Activated T-cell treated with anti-CD3 and anti-CD28 coated beads, Interleukin-2, amount 50 U/mL, for 48 hours (primary cell): ENCODE data around the gene RNF44.

ENCODE experiments used
- DNase-seq, 2 experiments: peaks; one replicate each; pipeline ENCODE4 v3.0.0-alpha.2; 2020

The RNF44 gene

DNA sequence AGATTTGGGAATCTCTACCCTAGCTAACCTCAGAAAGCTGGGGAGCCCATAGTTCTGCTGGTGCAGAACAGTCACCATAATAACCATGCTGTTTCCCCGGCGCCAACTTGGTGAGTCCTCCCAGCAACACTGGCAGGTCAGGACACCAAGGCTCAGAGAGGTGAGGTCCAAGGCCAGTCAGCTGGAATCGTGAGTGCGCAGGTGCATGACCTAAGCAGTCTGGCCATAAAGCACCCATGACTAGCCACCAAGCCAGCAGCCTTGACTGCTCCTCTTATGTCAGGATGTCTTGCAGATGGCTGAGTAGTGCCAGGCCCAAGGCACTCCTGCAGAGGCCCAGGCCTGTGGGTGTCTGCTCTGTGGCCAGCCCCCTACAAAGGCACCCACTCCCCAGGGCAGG is 2.6 kb downstream of the RNF44 start:
- peak in 1 of 2 experiments; percentile 49 for DNase-seq

- peak; percentile 60 to 69 for DNase-seq
Observed at GRCh38 chr5:176533894-176534611, 3.1 kb downstream of the RNF44 start.

GRCh38 chr5:176533390-176533789 is 3.8 kb downstream of the RNF44 start:
- DNase-seq = no peak

GRCh38 chr5:176532795-176533194 is 4.4 kb downstream of the RNF44 start:
- DNase-seq = no peak

- DNase-seq = no peak
Observed at GRCh38 chr5:176531902-176532493, 5.2 kb downstream of the RNF44 start.

GRCh38 chr5:176530983-176531901 is 6.0 kb downstream of the RNF44 start:
- peak; percentile 62 to 69 for DNase-seq

- DNase-seq = no peak
Observed at GRCh38 chr5:176530393-176530982, 6.7 kb downstream of the RNF44 start.

DNA sequence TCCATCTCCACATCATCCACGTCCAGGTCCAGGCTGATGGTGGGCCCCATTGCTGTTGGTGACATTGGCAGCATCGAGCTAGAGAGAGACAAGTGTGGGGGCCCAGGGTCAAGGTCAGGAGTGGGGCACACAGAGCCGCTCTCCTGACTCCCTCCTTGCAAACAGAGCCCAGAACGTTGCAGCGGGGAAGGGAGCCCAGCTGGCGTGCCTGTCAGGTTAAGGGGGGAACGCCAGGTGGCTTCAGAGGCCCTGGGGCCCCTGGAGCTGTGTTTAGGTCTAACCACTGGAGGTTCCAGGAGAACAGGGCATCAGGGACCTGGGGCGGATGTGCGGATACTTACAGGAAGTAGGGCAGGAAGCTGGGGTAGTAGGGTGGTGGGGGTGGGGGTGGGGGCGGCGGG is 7.5 kb downstream of the RNF44 start:
- peak in 1 of 2 experiments; percentile 51 for DNase-seq

GRCh38 chr5:176529116-176529740 is 8.0 kb downstream of the RNF44 start:
- no peak for DNase-seq

DNA sequence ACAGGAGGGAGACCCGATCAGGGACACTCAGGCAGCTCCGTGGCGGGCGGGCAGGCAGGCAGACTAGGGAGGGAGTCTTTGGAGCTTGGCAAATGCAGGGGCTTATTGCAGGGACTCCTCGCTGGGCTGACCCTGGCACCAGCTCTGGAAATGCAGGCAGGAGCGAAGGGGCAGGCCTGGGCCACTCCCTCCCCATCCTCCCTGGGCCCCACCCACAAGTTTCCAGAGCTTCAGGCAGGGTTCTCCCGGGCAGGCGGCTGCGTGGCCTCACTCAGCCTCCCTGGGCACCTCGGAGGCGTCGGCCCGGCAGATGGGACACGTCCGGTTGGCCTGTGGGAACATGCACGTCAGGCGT is 8.5 kb downstream of the RNF44 start:
- DNase-seq = no peak

- no peak for DNase-seq
Observed at GRCh38 chr5:176528301-176528700, 8.9 kb downstream of the RNF44 start.

DNA sequence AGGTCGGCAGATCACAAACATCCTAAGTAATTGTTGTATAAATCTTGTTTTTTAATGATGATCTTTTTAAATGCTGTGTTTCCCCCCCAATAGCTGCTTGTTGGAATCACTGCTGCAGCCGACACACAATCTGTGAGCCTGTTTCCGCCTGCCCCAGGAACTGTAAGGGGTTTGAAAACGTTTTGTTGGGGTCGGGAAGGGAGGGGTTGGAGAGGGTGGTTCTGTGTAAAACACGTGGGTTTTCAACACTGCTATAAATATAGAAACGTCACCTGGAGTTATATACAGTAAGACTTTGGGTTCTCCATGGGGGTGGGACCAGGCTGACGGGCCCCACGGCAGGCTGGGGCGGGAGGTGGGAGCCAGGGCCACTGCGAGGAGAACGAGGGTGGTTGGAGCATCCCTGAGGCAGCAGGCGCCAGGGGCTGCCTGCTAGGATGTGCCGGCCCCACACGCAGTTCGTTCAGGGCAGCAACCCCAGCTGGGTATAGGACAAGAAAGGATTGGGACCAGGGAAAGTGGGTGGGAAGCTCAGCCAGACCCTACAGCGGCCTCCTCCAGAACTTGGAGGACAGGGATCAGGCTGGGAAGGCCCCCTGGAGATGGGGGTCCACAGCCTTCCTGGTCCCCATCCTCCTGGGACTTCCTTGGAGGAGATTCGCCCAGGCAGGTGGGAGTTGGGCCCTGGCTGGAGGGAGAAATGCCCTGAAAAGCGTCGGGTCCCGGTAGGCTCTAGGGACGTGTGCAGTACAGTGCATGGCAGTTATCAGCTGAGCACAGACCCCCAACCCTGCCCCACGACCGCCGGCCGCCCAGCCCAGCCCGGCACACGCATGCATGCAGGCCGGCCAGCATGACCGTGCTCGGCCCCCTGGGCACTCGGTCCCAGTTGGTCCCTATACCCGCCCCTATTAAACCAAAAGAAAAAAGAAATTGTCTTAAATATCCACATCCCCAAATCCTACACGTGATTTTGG is 9.7 kb downstream of the RNF44 start:
- DNase-seq = no peak

DNA sequence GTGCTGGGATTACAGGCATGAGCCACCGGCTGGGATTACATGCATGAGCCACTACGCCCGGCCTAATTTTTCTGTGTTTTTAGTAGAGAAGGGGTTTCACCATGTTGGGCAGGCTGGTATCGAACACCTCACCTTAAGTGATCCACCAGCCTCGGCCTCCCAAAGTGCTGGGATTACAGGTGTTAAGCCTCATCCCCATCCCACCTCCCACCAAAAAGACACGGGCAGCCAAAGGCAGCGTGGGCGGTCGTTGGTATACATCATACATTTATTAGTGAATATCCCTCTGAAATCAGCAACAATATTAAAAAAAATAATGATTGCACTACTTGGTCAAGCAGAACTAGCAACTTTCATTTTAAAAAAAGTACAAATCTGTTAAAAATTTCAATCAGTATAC is 10.7 kb downstream of the RNF44 start:
- DNase-seq = no peak

DNA sequence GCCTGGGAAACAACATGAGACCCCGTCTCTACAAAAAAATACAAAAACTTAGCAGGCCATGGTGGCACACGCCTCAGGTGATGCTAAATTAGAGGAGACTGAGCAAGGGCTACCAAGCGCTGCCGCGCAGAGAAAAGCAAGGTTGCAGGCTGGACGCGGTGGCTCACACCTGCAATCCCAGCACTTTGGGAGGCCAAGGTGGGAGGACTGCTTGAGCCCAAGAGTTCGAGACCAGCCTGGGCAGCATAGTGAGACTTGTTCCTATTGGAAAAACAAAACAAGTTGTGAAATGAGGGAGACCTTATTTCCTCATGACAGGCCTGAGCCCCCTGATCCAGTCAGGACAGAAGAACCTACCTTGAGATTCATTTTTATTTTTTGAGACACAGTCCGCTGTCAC is 11.5 kb downstream of the RNF44 start:
- DNase-seq = no peak

DNA sequence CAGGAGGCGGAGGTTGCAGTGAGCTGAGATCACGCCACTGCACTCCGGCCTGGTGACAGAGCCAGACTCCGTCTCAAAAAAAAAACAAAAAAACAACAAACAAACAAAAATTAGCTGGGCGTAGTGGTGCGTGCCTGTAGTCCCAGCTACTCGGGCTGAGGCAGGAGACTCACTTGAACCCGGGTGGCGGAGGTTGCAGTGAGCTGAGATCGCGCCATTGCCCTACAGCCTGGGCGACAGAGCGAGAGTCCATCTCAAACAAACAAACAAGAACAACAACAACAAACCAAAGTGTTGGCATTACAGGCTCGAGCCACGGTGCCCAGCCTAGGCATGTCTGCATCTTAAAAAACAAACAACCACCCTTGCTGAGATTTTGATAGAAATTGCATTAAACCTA is 12.2 kb downstream of the RNF44 start:
- no peak for DNase-seq

DNA sequence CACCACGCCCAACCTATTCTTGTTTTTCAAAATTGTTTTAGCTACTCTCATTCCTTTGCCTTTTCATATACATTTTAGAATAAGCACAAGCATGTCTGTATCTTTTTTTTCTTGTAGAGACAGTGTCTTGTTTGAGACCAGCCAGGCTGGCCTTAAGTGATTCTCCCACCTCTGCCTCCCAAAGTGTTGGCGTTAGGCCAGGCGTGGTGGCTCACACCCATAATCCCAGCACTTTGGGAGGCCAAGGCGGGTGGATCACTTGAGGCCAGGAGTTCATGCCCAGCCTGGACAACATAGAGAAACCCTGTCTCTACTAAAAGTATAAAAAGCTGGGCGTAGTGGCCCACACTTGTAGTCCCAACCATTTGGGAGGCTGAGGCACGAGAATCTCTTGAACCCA is 13.1 kb downstream of the RNF44 start:
- no peak for DNase-seq

DNA sequence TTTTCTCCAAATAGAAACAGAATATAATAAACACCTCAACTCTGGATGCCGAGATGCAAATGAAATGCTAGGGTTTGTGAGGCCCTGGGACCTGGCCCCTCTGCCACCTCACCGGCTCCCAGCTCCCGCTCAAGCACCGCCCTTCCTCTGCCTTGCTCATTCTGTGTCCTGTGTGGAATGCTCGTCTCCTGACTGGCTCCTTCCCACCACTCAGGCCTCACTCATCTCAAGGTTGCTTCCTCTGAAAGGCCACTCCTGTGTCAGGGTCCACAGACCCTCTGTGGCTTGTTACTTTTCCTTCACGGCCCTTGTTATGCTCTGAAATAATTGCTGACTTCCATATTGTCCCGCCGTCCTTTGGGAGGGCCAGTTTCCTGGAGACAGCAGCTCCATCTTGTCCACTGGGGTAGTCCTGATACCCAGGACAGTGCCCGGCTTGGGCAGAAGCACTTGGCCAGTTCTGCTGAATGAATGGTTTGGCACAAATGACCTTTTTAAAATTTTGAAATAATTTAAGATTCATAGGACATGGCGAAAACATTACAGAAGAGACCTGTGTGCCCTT is 15.4 kb downstream of the RNF44 start:
- no peak for DNase-seq

- DNase-seq = no peak
Observed at GRCh38 chr5:176521286-176521685, 15.9 kb downstream of the RNF44 start.

GRCh38 chr5:176519810-176520720 is 17.1 kb downstream of the RNF44 start:
- DNase-seq = no peak

DNA sequence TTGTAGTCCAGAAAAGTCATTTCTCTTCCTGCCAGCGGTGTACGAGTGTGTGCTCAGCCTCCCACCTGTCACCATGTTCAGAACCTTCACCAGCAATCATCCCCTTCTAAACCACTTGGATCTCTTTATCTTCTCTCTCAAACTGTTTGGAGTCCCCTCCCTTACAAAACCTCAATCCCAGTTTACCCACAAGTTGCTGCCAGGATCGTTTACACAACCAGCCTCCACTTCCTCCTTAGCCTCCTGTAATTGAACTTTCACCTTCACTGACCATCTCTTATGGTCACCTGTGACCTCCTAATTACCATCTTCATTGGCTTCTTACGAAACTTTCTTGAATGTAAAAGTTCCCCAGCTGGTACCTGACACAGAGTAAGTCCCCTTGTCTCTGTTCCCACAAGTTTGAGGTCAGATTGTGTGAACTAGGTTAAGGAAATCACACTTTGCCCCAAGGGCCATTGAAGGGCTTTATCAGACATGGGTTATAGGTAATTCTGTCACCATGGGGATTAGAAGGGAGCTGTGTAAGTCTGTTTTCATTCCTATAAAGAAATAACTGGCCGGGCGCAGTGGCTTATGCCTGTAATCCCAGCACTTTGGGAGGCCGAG is 20.0 kb downstream of the RNF44 start:
- DNase-seq = no peak
